Stimulated activated CD8-positive, alpha-beta memory T cell treated with anti-CD3 and anti-CD28 coated beads, Interleukin-7, amount 100 ng/mL, for 4 hours (primary cell): ENCODE results near the gene ZNF512.

Source experiments
- DNase-seq, 2 donors: peaks; one replicate each; pipeline ENCODE4 v3.0.0-alpha.2; 2020; ENCODE audit warnings: low read depth in 2 of 2

Gene ZNF512

DNA sequence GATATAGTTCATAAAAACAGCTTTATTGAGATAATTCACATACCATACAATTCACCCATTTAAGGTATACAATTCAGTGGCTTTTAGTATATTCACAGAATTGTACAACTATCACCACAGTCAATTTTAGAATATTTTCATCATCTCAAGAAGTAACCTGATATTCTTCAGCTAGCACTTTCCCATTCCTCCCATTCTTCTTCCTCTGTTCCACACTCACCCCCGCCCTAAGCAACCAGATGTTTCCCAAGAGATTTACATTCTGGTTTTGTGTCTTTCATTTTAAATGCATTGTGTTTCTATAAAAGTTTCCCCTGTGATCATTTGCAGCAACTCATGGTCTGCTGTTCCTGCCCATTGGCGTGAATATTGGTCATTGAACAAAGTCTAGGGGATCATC is 51.4 kb downstream of the ZNF512 start:
- no peak for DNase-seq

DNA sequence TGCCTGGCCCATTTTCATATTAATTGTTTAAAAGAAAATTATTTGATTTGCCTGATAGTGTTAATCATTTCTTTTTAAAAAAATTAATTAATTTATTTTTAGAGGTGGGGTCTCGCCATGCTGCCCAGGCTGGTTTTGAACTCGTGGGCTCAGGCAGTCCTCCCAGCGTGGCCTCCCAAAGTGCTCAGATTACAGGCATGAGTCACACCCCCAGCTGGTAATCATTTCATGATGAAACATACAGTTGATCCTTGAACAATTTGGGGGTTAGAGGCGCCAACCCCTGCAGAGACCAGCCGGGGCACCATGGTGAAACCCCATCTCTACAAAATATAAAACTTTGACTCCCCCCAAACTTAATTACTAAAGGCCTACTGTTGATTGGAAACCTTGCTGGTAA is 53.9 kb downstream of the ZNF512 start:
- DNase-seq, result no peak

DNA sequence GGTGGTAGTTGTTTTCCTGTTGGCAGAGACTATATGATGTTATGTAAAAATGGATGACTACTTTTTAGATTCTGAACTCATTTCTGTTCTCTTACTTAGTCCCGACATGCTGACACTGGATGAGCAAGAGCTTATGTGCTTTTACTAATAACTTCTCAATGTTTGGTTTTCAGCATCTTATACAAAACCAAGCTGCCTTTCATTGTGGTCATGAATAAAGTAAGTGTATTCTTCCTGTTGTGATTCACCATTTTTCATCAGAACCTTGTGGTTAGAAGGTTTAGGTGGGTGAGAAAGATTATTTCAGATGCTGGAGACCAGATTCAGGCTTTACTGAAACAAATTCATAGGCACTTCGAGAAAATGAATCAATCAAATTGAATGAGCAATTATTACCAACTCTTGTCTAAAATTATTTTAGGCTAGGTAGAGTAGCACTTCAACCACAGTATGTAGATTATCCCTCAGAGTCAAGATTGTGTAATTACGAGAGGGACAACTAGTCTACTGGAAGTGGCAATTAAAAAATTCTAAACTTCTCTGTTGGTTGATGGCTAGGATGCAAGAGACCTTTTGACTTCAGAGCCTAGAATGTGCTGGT is 55.3 kb downstream of the ZNF512 start:
- DNase-seq, result no peak

DNA sequence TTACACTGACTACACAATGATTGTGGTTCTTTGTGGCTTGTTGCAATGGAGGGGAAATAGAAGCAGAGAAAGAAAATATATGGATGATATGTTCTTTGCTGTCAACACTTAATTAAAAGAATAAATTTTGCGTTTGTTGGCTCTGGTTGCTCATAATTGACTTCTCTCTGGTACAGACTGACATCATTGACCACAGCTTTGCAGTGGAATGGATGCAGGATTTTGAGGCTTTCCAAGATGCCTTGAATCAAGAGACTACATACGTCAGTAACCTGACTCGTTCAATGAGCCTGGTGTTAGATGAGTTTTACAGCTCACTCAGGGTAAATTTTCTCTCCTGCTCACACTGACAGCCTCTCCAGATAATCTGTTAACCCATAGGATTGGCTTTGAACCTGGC is 55.9 kb downstream of the ZNF512 start:
- no peak for DNase-seq

DNA sequence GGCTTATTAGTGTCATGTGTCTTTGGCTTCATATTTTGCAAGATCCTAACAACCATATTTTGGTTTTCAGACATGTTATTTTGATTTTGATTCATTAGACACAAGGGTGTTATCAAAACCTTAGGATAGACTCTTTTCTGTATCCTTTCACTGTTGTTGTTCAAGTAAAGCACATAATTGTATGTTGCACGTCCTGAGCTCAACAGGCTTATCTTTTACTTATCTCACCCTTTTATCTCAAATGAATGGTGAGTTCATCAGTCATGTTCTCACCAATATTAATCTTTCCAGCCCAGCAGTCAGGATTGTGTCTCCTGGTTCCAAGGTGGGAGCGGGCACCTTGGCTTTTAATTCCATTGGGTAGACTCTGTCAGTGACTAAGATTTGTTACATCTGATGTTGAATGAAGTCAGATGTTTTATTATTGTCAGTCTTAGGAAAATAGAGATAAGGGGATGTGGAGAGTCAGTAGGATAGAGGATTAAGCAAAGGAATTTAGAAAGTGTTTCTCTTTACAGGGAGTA is 57.9 kb downstream of the ZNF512 start:
- DNase-seq, result no peak

DNA sequence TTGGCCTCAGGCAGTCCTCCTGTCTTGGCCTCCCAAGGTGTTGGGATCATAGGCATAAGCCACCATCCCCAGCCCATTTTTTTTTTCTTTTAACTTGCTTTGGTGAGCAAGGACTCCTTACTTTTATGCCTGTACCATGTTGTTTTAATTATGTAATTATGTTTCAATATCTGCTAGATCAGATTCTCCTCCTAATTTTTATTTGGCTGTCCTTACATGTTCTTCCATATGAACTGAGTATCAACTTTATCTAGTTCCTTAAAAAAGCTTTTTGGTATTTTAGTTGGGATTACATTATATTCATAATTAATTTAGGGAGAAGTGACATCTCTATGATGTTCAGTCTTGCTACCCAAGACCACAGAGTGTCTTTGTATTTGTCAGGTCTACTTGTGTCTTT is 62.4 kb downstream of the ZNF512 start:
- no peak for DNase-seq

DNA sequence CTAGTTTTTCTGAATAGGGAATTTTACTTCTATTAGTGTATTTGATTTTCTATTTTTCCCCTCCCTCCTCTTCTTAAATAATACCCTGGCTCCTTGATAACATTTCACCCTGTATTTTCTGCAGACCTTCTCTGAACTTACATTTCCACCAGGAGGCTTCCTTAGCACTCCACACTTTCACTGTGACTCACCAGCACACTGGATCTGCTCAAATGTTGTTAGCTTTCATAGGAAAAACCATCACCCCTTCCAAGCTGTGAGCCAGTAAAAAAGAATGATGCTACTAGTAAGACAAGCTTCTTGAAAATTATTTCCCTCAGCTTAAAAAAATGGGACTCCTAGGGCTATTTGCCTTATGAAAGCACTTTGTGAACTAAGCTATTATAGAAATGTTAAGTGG is 64.4 kb downstream of the ZNF512 start:
- DNase-seq, result no peak

DNA sequence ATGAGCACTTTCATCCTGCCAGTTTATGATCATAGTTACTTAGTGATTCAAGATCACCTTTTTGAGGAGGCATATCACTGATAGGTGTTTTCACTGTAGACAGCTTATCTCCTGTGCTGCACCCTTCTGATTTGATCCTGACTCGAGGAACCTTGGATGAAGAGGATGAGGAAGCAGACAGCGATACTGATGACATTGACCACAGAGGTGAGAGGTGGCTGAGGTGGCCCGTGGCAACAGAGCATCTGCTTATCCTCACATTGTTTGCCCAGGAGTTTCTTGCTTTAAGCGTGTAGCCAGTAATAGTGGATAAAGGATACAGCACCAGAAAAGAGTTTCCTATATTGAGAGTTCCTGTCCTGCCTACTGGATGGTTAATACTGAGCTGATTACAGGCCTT is 64.9 kb downstream of the ZNF512 start:
- no peak for DNase-seq

DNA sequence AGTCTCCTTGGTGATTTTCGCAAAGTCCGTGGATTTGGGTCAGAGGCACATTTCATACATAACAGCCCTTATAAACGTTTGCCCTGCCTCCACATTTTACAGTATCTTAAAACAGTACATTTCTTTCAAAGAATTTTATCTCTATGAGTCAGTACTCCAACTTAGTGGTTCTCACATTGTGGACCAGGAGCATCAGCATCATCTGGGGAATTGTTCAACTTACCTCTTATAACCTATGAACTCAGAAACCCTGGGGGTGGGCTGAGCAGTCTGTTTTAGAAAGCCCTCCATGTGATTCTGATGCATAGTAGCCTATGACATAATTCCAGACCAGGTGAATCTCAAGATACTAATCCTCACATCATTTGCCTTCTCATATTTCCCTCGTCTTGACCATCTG is 68.2 kb downstream of the ZNF512 start:
- DNase-seq, result no peak

DNA sequence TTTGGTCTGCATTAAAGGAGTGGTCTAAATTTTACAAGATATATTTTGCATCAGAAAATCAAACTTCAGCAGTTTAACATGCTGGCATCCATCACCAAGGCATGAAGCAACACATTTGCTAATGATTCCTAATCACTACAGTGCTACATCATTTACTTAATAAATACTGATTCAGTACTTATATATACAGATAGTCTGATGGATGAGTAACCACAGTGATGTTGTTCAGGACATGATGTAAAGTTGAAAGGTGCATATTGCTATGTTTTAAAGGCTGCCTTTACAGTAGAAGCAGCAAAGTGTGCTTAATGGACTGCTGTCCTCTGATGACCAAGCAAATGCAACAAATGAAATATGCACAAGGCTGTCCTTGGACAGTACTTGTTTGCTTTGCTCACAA is 69.5 kb downstream of the ZNF512 start:
- no peak for DNase-seq

DNA sequence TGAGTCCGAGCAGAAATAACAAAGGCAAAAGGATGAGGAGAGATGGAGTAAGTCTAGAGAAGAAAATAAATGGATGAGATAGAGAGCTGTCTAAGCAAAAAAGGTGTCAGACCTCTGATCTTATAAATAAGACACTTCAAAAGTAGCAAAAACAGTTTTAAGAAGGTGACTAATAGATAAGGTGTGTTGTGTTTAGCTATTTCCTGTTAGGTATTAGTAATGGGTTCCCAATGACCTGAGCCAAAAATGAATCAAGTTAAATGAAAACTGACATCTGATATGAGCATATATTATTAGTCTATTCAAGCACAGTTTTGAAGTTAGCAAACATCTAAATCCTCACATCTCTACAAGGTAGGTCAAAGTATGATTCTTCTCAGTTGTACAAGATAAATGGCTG is 69.9 kb downstream of the ZNF512 start:
- no peak for DNase-seq

DNA sequence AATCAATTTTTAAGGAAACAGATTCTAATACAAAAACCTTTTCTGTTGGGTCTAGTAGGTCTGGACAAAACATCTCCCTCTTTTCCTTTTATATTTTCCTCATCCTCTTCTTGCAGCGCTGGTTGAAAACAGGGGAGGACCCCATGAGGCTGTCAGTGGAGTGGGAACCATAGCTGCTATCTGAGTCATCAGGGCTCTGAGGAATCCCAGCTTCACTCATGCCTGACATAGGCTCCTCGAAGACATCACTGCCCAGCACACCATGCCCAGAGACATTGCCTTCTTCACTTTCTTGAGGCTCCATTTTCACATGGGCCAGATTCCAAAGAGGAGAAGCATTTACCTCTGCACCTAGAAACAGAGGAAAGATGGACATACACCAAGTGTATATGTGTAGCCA is 70.6 kb downstream of the ZNF512 start:
- no peak for DNase-seq

DNA sequence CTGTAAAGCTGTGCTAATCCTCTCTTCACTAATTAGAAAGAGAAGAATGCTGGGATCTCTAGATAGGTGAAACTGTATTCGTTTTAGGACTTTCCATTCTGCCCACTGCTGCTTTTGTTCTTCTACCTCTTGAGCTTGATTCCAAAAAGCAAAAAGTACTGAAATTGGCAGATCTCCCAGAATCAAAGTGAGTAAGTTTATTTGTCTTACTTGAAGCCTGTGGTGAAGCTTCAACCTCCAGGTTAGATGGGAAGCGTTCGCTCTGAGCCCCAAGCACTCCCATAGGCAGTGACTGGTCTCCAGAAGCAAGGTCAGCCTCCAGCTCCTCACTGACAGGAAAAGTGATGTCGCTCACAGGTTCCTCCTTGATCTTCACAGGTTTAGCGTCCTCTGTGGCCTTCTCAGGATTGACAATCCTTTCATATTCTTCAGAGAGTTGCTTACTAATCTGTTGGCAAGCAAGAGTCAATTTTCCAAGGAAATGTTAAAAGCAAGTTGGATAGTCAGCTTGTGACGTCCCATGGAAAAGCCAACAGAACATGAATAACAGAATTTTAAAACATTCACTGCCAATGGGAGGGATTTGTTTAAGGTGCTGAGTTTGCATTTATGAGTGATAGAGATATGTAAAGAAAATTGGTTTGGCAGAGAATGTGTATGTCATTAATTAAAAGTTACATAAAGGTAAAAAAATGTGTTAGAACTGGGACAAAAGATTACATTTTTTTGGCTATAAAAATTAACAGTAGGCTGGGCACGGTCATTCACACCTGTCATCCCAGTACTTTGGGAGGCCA is 72.5 kb downstream of the ZNF512 start:
- DNase-seq, result no peak

DNA sequence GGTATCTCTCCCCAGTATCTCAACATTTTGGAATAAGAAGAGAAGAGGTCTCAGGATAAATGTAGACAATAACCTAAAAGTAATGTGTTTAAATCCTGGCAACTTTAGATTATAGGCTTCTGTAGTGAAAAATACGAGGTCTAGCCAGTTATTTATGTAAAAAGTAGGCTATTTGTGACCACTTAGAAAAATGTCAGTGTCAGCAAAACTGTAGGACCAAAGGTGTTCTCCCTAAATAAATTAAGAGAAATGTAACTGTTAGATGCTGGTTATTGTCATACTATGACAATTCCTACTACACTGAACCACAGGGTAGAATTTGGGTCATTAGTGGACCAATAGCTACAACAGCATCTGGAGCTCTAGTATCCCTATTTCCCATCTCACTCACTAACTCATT is 78.5 kb downstream of the ZNF512 start:
- DNase-seq, result no peak

DNA sequence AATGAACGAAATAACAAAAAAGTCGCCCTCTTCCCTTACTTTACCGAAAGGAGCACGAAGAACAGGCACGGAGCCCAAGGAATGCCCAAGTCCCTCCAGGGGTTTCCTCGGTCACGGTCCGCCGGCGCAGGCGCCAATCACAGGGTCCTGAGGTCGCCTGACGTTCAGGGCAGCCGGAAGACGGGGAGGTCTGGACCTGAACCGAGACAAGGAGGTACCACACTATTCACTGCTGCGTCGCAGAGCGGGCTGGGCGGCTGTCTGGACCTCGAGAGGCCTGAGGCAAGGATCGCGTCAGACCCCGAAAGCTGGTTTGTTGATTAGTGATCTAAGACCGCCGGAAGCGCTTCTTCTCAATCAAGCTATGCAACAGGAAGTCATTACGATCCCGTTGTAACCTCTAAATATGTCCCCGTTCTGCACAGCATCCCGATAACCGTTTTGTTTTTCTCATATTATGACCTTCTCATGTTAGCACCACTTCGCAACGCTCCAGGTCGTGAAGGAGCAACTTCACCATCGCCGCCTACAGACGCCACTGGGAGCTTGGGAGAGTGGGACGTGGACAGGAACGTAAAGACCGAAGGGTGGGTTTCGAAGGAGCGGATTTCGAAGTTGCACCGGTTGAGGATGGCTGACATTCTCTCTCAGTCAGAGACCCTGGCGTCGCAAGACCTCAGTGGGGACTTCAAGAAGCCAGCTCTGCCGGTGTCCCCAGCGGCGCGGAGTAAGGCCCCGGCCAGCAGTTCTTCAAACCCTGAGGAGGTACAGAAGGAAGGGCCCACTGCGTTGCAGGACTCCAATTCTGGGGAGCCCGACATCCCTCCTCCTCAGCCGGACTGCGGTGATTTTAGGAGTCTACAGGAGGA is 80.7 kb downstream of the ZNF512 start, which contains the start of the genes SLC4A1AP and SUPT7L:
Gene SLC4A1AP, plus strand, starts transcription at position 605 of the 869 bp plus-strand sequence. Its CDS starts 26 bp downstream, at position 631.
Gene SUPT7L, minus strand, starts transcription at position 330 of the 869 bp plus-strand sequence. CDS start 1,422 bp downstream, outside the sequence.
- DNase-seq, result peak; percentile 54 to 61

DNA sequence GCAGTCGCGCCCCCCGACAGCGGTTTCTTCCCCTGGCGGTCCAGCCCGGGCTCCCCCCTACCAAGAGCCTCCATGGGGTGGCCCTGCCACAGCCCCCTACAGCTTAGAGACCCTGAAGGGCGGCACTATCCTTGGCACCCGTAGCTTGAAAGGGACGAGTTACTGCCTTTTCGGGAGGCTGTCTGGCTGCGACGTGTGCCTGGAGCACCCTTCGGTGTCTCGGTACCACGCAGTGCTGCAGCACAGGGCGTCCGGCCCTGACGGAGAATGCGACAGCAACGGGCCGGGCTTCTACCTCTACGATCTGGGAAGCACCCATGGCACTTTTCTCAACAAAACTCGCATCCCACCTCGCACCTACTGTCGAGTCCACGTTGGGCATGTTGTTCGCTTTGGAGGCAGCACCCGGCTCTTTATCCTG is 81.3 kb downstream of the ZNF512 start:
- no peak for DNase-seq

DNA sequence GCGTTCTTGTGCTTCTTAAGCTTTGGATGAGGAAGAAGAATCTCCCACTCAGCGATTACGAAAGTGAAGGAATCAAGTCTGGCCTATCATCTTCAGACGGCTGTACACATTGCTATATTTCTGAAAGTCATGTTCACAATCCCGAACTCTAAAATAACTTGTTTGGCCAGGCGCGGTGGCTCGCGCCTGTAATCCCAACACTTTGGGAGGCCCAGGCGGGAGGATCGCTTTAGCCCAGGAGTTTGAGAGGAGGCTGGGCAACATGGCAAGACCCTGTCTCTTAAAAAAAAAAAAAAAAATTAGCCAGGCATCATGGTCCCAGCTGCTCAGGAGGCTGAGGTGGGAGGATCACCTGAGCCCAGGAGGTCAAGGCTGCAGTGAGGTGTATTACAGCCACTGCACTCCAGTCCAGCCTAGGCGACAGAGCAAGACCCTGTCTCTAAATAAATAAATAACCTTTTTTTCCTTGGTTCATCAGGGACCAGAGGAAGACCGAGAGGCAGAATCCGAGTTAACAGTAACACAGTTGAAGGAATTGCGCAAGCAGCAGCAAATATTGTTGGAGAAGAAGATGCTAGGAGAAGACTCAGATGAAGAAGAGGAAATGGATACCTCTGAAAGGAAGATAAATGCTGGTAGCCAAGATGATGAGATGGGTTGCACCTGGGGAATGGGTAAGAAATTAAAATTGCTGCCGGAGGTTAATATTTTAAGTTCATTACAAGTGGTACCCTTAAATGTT is 82.0 kb downstream of the ZNF512 start:
- DNase-seq, result no peak

DNA sequence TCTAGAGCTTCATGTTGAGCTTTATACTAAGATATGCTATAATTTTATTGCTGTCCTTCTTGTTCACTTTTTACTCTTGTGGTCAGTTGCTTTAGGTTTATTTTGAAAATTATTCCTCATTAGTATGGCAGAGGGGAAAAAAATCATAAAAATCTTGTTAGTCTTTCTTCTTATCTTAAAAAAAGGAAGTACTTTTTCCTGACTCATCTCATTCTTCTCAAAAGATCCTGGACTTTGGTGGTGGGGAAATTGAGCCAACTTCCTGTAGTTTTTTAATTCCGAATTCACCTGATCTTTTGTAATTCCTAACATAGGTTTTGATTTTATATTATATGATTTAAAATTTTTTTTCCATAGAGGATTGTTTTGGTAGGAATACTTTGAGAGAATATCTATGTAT is 84.6 kb downstream of the ZNF512 start:
- DNase-seq, result no peak

DNA sequence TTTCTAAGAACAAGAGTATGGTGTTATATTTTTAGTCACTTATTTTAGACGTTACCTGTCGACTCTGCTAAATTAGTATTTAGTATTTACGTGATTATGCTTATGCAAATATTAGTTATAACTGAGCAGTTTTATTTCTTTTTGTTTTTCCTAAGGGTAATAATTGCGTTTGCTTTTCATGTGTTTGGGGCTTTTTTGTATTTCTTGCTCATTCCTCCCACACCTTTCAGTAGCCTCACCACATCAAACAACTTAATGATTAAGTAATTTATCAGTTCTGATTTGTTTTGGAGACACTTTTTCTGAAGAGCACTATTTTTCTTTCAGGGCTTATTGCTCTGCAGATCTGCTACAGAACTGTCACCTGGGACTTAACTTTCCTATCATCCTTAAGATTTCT is 88.4 kb downstream of the ZNF512 start:
- no peak for DNase-seq
